Fibroblast of gingiva (primary cell): ENCODE data around the gene RALA.
"Not testable (repeated sequence)": the region's sequence is repeated elsewhere in the genome, so short reads cannot be mapped to it uniquely, and the experiment has no call there.

ENCODE experiments used
- DNase-seq: peaks from one replicate; pipeline ENCODE4 v3.0.0-alpha.2; 2011; ENCODE audit warnings: low read depth

Gene RALA

DNA sequence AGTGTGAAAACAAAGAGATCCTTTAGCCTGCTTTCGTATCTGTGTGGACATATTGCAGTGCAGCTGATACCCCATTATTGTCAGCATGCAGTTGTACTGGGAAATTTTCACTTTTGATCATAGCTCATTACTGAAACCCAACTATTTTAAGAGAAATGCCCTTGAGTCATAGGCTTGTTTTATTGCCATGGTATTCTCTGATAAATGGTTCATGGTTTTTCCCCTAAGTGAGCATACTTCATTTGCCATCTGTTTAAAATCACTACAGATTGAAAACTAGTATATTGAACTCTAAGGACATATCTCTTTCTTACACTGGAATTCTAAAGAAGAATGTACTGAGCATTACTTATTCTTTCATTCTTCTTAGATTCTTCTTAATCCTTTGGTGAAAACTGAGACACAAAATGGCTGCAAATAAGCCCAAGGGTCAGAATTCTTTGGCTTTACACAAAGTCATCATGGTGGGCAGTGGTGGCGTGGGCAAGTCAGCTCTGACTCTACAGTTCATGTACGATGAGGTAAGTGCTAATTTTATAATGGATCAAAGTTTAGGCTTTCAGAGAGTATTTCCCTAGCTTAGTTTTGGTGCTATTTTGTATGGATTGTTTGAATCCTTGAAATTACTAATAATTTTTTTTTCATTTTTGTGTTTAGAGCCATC is 63.0 kb downstream of the RALA start:
- DNase-seq, result peak; percentile 43

DNA sequence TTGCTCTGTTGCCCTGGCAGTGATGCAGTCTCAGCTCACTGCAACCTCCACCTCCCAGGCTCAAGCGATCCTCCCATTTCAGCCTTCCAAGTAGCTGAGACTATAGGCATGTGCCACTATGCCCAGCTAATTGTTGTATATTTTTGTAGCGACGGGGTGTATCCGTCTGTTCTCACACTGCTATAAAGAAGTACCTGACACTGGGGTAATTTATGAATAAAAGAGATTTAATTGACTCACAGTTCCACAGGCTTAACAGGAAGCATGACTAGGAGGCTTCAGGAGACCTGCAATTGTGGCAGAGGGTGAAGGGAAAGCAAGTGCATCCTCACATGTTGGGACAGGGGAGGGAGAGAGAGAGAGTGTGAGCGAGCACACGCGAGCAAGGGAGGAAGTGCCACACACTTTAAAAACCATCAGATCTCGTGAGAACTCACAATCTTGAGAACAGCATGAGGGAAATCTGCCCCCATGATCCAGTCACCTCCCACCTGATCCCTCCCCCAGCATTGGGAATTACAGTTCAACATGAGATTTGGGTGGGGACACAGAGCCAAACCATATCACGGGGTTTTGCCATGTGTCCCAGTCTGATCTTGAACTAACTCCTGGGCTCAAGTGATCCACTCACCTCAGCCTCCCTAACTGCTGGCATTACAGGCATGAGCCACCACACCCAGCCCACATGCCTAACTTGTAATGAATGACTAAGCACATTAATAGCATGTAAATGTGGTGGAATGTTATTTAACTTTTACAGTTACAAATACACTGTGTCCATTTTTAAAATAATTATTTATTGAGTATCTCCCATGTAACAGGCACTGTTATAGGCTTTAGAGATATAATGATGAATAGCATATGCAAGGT is 65.5 kb downstream of the RALA start:
- no peak for DNase-seq

DNA sequence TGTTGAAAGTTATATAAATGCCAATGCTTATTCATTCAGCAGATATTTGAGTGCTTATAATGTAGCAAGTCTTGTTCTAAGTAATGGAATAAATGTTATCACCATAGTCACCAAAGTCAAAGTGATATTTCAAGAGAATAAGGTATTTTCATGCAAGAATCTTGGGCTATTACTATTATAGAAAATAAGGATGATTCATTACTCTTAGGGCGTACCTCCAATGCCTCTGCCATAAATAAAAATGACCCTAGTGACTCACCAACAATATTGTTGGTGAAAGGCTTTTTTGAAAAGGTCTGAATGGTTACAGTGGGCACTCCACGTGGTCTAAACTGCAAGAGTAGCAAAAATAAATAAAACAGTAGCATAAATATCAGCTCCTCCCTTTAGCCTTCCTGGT is 68.4 kb downstream of the RALA start:
- DNase-seq, result peak; percentile 65

DNA sequence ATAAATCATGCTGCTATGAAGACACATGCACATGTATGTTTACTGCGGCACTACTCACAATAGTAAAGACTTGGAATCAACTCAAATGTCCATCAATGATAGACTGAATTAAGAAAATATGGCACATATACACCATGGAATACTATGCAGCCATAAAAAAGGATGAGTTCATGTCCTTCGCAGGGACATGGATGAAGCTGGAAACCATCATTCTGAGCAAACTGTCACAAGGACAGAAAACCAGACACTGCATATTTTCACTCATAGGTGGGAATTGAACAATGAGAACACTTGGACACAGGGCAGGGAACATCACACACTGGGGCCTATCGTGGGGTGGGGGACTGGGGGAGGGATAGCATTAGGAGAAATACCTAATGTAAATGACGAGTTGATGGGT is 69.7 kb downstream of the RALA start:
- not testable (repeated sequence) for DNase-seq

DNA sequence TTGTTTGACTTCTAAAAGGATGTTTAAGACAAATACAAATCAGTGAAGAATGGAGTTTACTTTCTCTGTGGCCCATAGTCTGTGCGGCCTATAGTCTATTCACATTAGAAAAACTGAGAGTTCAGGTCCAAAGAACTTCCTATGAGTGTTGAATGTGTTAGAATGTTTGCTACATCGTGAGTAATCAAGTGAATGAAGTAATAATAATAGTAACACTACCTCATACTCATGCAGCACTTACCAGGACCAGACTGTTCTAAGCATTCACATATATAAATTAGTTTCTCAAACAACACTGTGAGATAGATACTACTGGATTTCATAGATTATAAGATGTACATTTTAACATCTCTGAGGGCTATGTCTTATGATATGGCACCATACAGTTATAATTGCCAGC is 70.4 kb downstream of the RALA start:
- no peak for DNase-seq

DNA sequence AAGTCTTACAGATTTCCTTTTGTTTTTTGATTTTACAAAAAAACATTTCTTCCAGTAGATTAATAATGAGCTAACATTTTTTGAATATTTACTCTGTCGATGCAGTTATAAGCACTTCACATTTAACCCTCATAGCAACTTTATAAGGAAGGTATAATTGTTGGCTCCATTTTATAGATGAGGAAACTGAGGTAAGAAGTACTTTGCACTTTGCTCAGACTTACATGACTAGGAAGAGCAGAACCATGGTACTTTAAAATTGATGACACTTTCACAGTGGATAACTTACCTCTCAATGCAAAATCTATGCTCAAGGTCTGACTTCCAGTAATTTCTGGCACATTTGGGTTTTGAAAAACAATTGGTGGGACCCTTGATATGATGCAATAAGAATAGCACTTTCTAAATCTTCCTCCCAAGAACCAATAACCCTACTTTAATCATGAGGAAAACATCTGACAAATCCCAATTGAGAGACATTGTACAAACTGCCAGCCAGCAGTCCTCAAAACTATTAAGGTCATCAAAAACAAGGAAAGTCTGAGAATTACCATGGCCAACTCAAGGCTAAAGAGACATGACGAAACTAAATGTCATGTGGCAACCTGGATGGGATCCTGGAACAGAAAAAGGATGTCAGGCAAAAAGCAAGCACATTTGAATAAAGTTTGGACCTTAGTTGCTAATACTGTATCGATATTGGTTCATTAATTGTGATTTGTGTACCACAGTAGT is 72.6 kb downstream of the RALA start:
- DNase-seq, result no peak

DNA sequence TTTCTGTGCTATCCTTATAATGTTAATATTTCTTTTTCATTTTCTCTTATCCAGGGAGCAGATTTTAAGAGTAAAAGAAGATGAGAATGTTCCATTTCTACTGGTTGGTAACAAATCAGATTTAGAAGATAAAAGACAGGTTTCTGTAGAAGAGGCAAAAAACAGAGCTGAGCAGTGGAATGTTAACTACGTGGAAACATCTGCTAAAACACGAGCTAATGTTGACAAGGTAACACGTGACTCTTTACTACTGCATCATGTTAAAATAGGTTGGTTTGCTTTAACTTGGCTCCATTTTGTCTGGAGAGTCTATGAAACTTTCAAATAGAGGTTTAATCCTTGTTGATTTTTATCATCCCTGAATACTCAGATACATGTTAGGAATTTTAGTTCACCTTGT is 73.3 kb downstream of the RALA start:
- DNase-seq, result no peak

DNA sequence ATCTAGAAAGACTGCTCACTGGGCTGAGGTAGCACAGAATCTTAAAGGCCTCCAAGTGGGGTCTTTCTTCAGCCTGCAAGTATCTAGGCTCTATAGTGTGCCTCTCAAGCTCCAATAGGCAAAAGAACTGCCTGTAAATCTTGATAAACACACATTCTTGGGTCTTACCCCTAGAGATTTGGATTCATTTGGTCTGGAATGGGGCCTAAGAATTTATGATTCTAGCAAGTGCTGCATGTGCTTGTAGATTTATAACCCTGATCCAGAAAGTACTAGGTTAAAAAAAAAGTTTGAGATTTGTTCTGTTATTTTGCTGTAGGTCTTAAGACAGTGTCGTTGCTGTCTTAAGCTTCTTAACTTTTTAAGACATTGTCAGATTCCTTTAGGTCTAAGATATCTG is 74.1 kb downstream of the RALA start:
- DNase-seq, result no peak

DNA sequence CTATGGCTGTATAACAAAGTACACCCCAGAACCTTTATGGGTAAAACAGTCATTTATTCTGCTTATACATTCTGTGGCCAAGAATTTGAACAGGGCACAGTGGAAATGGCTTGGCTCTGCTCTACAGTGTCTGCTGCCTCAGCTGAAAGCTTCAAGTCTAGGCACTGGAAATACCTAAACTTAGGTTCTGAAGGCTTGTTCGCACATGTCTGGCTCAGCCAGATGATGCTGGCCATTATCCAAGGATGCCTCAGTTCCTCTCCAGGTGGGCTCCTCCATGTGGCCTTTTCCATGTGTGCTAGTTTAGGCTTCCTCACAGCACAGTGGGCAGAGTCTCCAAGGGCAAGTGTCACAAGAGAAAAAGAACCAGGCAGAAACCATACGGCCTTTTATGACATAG is 76.8 kb downstream of the RALA start:
- DNase-seq, result no peak

DNA sequence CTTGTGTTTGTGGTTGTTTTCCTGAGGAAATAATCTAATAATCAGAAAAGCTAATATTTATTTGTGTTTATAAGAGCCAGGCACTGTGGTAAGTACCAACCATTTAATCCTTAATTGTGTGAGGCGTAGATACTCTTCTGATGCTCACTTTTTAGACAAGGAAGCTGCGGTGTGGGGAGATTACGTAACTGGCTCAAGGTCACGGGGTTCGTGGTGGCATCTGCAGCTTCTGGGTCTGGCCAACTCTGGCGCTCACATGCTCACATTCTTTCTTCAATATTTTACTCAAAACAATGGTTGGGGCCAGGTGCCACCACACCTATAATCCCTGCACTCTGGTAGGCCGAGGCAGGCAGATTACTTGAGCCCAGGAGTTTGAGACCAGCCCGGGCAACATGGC is 77.6 kb downstream of the RALA start:
- no peak for DNase-seq

DNA sequence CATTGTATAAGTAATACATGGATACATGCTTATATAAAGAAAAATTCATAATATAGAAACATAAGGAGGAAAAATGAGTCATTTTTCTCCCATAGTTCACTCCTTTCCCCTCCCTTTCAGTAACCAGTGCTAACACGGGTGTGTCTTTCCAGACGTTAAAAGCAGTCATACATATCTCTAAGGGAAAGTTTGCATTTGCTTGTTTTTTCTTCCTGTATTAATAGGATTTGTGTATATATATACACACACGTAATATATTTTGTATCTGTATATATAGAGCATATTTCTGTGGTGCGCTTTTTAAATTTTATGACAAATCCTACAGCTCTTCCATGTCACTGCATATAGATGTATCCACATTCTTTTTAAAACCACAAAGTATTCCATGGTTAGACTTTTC is 78.8 kb downstream of the RALA start:
- no peak for DNase-seq

DNA sequence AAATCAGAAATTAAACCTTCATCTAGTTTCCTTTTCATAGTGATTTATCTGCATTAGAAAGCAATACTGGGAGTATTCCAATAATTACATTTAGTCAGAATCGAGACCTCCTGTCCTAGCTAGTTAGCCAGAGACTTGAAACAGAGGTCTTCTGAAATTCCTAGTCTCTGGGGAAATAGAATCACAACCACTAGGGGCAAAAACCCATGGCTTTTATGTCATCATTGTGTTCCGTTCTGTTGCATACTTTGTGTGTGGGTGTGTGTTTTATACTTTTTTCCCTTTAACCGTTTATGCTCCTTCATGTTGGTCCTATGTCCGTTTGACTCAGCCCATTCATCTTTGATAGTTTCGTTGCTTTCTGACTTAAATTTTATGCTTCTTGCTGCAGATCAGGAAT is 79.8 kb downstream of the RALA start:
- DNase-seq, result no peak

DNA sequence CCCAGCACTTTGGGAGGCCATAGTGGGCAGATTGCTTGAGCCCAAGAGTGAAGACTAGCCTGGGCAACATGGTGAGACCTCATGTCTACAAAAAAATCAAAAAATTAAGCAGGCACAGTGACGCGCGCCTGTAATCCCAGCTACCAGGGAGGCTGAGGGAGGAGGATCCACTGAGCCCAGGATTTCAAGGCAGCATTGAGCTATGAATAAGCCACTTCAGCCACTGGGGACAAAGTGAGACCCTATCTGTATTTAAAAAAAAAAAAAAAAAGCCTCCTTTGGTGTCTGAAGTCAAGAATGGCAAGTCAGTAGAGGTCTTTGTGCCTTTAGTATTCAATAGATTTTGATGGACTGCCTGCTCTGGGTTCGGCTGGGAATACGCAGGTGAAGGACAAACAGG is 85.7 kb downstream of the RALA start:
- DNase-seq, result no peak

DNA sequence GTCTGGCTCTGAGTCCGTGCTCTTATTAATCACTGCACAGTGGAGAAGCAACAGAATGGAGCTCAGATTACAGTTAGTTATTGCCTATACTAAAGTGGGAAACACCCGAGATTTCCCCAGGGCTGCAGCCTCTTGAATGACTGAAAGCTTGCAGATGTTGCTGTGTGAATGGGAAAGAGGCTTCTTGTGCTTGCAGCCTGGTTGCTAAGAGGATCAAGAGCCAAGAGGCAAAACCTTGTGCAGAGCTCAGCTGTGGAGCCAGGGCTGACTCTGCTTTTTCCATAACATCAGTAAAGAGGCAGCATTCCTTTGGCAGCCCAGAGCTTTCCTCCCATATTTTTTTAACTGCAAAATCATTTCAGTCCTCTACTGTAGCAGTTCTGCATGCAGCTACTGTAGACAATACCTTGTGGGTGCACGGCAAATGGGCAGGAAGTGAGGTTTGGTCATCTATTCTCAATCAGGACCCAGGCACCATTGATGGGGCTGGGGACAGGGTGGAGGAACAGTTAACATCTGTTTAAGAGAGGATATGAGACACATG is 86.5 kb downstream of the RALA start:
- peak; percentile 94 for DNase-seq

DNA sequence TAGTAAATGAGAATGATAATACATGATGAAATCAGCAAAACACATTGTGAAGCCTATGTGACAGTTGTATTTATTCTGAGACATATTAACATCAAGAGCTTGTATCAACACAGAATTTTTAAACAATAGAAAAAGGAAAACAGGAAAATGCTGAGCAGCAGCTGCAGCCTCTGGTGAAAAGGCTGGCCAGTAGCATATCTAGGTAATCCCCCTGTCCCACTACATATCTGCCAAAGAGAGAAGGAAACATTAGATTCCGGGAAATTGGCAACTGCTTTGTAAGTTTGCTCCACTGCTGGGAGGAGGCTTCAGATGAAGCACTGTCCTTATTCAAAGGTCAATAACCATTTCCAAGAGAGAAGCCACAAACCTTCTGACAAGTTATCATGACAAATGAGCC is 89.4 kb downstream of the RALA start:
- no peak for DNase-seq

DNA sequence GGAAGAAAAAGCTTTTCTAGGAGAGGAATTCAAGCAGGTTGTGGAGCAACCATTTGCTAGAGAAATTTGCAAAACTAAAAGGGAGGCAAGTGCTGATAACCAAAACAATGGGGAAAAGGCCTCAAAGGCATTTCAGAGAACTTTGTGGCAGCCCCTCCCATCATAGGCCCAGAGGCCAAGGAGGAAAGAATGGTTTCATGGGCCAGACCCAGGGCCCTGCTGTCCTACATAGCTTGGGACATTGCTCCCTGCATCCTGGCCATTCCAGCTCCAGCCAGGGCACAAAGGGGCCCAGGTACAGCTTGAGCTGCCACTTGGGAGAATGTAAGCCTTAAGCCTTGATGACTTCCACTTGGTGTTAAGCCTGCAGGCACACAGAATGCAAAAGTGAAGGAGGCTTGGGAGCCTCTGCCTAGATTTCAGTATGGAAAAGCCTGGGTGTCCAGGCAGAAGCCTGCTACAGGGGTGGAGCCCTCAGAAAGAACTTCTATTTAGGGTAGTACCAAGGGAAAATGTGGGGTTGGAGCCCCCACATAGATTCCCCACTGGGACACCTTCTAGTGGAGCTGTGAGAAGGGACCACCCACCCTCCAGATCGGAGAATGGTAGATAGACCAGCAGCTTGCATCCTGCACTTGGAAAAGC is 91.2 kb downstream of the RALA start:
- DNase-seq, result no peak

DNA sequence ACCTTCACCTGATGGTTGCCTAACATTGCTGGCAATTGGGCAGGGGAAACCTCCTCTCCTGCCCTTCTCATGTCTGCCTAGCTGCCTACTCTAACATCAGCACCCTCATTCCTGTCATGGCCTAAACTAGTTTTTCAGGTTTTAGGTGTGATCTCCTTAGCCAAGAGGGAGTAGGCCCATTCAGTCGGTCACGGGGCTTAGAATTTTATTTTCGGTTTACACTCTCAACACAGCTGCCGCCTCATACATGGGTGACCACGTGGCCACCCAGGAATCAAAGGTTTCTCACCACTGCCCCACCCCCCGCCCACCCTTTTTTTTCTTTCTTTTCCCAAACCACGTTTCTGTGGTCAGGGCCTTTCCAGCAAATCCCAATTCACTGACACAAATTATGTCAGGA is 97.2 kb downstream of the RALA start:
- no peak for DNase-seq

DNA sequence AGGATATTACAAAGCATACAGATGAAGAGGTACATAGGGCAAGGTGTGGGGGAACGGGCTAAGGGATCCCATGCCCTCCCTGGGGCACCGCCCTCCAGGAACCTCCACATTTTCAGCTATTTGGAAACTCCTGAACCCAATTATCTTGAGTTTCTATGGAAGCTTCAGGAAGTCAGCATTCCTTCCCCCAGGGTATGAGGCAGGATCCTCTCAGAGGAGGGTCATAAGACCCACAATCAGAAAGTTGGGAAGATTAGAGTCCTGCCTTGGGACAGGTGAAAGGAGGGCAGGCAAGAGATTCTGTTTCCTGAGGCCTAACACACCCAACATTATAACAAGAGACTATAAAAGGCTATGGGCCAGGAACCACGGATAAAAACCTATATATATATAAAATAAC is 98.0 kb downstream of the RALA start:
- no peak for DNase-seq

DNA sequence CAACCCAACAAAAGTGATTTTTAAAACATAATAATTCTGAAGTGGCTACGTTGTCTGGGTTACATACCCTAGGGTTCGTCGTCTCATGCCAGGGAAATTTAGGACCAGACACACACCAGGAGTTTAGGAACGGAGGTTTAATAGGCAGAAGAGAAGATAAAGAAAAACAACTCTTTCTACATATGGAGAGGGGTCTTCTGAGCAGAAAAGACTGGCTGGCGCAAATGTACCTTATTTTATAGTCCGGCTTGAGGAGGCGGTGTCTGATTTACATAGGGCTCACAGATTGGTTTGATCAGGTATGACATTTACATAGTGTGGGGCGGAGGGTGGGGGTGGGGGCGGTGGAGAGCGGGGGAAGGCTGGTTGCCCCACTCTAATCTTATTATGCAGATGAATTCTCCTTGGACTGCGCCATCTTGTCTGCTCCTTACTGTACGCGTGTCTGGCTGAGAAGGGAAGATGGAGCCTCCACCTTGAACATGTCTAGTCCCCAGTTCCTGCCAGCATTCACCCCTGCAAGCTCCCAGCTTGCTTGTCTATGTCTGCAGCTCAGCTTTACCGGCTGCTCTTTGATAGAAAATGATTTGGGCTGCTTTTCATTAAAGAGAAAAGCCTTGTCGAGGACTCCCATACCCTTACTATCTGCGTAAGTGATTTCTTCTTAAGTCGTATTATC is 98.7 kb downstream of the RALA start:
- DNase-seq, result no peak

DNA sequence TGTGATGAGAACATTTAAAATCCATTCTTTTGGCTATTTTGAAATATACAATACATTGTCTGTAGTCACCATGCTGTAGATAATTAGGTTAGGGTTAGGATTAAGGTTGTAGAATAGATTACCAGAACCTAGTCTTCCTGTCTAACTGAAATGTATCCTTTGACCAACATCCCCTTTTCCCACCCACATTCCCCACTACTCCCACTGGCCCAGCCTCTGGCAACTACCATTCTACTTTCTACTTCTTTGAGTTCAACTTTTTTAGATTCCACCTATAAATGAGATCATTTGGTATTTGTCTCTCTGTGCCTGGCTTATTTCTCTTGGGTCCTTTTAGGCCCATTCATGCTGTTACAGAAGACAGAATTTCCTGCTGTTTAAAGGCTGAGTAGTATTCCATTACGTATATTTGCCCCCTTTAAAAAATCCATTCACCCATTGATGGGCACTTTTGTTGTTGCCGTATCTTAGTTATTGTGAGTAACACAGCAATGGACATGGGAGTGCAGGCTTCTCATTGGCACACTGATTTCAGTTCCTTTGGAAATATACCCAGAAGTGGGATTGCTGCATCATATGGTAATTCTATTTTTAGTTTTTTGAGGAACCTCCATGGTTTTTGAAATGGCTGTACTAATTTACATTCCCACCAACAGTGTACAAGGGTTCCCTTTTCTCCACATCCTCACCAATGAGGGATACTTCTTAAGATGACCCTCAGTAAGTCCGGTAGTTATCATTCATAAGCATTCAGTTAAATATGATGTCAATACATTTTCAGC is 104.0 kb downstream of the RALA start:
- no peak for DNase-seq
